ENCODE results near the gene INPP5D.

INPP5D gene

GRCh38 chr2:233032551-233033320 is 27.4 kb upstream of the INPP5D start, which contains the start of gene NEU2:
NEU2 (plus strand) TSS chr2:233032672; CDS start chr2:233032672, 0 bp downstream.
- peak; percentile 13 to 31 for DNase-seq (ENCODE audit: low read depth in 2 of 2)
- TF ChIP-seq, protein P1, sequence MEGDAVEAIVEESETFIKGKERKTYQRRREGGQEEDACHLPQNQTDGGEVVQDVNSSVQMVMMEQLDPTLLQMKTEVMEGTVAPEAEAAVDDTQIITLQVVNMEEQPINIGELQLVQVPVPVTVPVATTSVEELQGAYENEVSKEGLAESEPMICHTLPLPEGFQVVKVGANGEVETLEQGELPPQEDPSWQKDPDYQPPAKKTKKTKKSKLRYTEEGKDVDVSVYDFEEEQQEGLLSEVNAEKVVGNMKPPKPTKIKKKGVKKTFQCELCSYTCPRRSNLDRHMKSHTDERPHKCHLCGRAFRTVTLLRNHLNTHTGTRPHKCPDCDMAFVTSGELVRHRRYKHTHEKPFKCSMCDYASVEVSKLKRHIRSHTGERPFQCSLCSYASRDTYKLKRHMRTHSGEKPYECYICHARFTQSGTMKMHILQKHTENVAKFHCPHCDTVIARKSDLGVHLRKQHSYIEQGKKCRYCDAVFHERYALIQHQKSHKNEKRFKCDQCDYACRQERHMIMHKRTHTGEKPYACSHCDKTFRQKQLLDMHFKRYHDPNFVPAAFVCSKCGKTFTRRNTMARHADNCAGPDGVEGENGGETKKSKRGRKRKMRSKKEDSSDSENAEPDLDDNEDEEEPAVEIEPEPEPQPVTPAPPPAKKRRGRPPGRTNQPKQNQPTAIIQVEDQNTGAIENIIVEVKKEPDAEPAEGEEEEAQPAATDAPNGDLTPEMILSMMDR (IDR thresholded peaks at IDR 0.05; ENCODE audit: low read depth, low read length), result no peak

GRCh38 chr2:233033672-233034071 is 26.5 kb upstream of the INPP5D start:
- DNase-seq (ENCODE audit: low read depth in 2 of 2), result no peak
- no peak overlapping the region for H3K4me3 ChIP-seq (replicated peaks in 1 of 2; ENCODE audit: low read depth in 2 of 2, low read length in 2 of 2)
- TF ChIP-seq, protein P1 (IDR thresholded peaks at IDR 0.05; ENCODE audit: low read depth, low read length), result no peak

More at GRCh38 chr2:233032551-233033320, 27.4 kb upstream of the INPP5D start, which contains the start of gene NEU2:
- H3K4me3 ChIP-seq (replicated peaks in 1 of 2; ENCODE audit: low read depth in 2 of 2, low read length in 2 of 2), result no peak within 1 kb of the TSS

DNA sequence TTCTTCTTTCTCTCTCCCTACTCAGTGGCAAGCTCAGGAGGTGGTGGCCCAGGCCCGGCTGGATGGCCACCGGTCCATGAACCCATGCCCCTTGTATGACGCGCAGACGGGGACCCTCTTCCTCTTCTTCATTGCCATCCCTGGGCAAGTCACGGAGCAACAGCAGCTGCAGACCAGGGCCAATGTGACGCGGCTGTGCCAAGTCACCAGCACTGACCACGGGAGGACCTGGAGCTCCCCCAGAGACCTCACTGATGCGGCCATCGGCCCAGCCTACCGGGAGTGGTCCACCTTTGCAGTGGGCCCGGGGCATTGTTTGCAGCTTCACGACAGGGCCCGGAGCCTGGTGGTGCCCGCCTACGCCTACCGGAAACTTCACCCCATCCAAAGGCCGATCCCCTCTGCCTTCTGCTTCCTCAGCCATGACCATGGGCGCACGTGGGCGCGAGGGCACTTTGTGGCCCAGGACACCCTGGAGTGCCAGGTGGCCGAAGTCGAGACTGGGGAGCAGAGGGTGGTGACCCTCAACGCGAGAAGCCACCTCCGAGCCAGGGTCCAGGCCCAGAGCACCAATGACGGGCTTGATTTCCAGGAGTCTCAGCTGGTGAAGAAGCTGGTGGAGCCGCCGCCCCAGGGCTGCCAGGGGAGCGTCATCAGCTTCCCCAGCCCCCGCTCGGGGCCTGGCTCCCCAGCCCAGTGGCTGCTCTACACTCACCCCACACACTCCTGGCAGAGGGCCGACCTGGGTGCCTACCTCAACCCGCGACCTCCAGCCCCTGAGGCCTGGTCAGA is 25.9 kb upstream of the INPP5D start:
- DNase-seq (ENCODE audit: low read depth in 2 of 2), result no peak
- no peak overlapping the region for H3K4me3 ChIP-seq (replicated peaks in 1 of 2; ENCODE audit: low read depth in 2 of 2, low read length in 2 of 2)
- TF ChIP-seq, protein P1 (IDR thresholded peaks at IDR 0.05; ENCODE audit: low read depth, low read length), result no peak

GRCh38 chr2:233035426-233036161 is 24.5 kb upstream of the INPP5D start:
- DNase-seq (ENCODE audit: low read depth in 2 of 2), result no peak
- no peak overlapping the region for H3K4me3 ChIP-seq (replicated peaks in 1 of 2; ENCODE audit: low read depth in 2 of 2, low read length in 2 of 2)
- TF ChIP-seq, protein P1 (IDR thresholded peaks at IDR 0.05; ENCODE audit: low read depth, low read length), result no peak

- DNase-seq (ENCODE audit: low read depth in 2 of 2), result no peak
- TF ChIP-seq, protein P1 (IDR thresholded peaks at IDR 0.05; ENCODE audit: low read depth, low read length), result no peak
- no peak overlapping the region for H3K4me3 ChIP-seq (replicated peaks in 1 of 2; ENCODE audit: low read depth in 2 of 2, low read length in 2 of 2)
Measured at GRCh38 chr2:233036162-233036838, 23.8 kb upstream of the INPP5D start.

- H3K4me3 ChIP-seq (replicated peaks in 1 of 2; ENCODE audit: low read depth in 2 of 2, low read length in 2 of 2), result no peak overlapping the region
- TF ChIP-seq, protein P1 (IDR thresholded peaks at IDR 0.05; ENCODE audit: low read depth, low read length), result no peak
- peak; percentile 57 to 80 for DNase-seq (ENCODE audit: low read depth in 2 of 2)
Measured at GRCh38 chr2:233037078-233037477, 23.1 kb upstream of the INPP5D start.
